H1 (cell line): ENCODE results near the gene NANOS3. TPM values are rescaled to one million over a fixed set of nuclear protein-coding genes. Genes with fewer than 3 reads are reported as not detected.

Experiments
- RBBP5 ChIP-seq: IDR thresholded peaks from 2 replicates; pipeline ENCODE4 v1.7.1; 2012; ENCODE audit warnings: low read depth, mild to moderate bottlenecking, inconsistent platforms, low read length, moderate library complexity, borderline replicate concordance
- polyA plus RNA-seq, 7 experiments: library from polyadenylated mRNA; depleted of rRNA in 3 of 7; stranded (reverse) in 5 of 7; unstranded in 2 of 7; fragments of >200 nt in 5 of 7; fragments of 200-250 nt in 2 of 7; gene quantifications; 1 replicate in 5 of 7; 2 replicates in 1 of 7; 4 replicates in 1 of 7; pipeline versions ENCODE4 v1.2.1 to v1.2.3, GENCODE V29; 2011 to 2013; ENCODE audit warnings: missing spikeins in 2 of 7, mixed read lengths in 2 of 7
- total RNA-seq: library from RNA; stranded (reverse); fragmentation: NEBNext Ultra II Directional; extraction: Animal tissue kit (Norgen Biotek cat#: 25700); gene quantifications from 2 replicates; pipeline ENCODE4 v1.2.1, GENCODE V29; 2021
- TF ChIP-seq, protein P1 (sequence below): IDR thresholded peaks from 2 replicates; pipeline ENCODE4 v1.6.1; 2011; ENCODE audit warnings: low read length, improper control_type of control experiment

NANOS3 gene
- total and polyA plus RNA-seq, 2 of the 8 experiments (the other 6 are each of a cell fraction or from before 2014, with no cell fraction given), result 0.62 TPM; not detected in 1

DNA sequence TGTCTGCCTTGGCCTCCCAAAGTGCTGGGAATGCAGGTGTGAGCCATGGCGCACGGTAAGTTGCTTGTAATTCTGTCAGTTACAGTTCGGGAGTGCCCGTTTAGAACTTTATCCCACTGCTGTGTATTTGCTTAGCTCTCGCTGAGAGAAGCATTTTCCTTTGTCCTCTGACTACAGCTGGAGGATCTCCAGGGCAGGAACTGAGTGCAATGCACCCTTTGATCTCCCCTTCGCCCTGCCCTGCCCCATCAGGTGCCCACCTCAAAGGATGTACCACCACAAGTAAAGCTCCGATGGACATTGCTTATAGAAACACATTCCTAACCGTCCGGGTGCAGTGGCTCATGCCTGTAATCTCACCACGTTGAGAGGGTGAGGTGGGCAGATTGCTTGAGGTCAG lies 22.5 kb downstream of the NANOS3 start (continued):
- TF ChIP-seq, protein P1, sequence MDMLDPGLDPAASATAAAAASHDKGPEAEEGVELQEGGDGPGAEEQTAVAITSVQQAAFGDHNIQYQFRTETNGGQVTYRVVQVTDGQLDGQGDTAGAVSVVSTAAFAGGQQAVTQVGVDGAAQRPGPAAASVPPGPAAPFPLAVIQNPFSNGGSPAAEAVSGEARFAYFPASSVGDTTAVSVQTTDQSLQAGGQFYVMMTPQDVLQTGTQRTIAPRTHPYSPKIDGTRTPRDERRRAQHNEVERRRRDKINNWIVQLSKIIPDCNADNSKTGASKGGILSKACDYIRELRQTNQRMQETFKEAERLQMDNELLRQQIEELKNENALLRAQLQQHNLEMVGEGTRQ, result no peak
- TF ChIP-seq RBBP5, result no peak
